ENCODE measurements around the gene BEND4.

- TF ChIP-seq CTCF (IDR thresholded peaks at IDR 0.05) (no peak), EP300 (IDR thresholded peaks at IDR 0.05) (no peak)
Observed at GRCh38 chr4:42112846-42113245, 39.6 kb downstream of the BEND4 start.

Measured in esophagus muscularis mucosa (tissue), 3 donors.